Spleen (tissue), 11 donors: ENCODE data around the gene EEIG1. TPM values are rescaled to one million over a fixed set of nuclear protein-coding genes. Genes with fewer than 3 reads are reported as not detected.

Experiments
- DNase-seq: peaks from one replicate; pipeline ENCODE4 v3.0.0-alpha.2; 2020
- H3K27ac ChIP-seq, 8 donors: fragments of 200-600 bp; sonication (generic) in 7 of 8; 1 replicate in 4 of 8; 2 replicates in 4 of 8; pipeline versions ENCODE4 v1.5.0 to v1.8.0; 2016 to 2021; ENCODE audit warnings: inconsistent platforms in 4 of 8, mild to moderate bottlenecking in 4 of 8, moderate library complexity in 1 of 8
- H3K27me3 ChIP-seq, 7 donors: fragments of 200-600 bp; sonication (generic) in 6 of 7; replicated peaks in 1 of 7; 1 replicate in 4 of 7; 2 replicates in 3 of 7; pipeline versions ENCODE4 v1.5.0 to v1.8.0; 2016 to 2021; ENCODE audit warnings: inconsistent platforms in 3 of 7, mild to moderate bottlenecking in 1 of 7
- H3K36me3 ChIP-seq, 6 donors: fragments of 200-600 bp; sonication (generic) in 5 of 6; 1 replicate in 4 of 6; 2 replicates in 2 of 6; pipeline versions ENCODE4 v1.5.0 to v1.8.0; 2016 to 2021; ENCODE audit warnings: inconsistent platforms in 2 of 6
- H3K4me1 ChIP-seq, 6 donors: fragments of 200-600 bp; sonication (generic) in 5 of 6; 1 replicate in 3 of 6; 2 replicates in 3 of 6; pipeline versions ENCODE4 v1.5.0 to v1.8.0; 2016 to 2021; ENCODE audit warnings: inconsistent platforms in 3 of 6
- H3K4me3 ChIP-seq, 8 donors: fragments of 200-600 bp; sonication (generic) in 7 of 8; 1 replicate in 4 of 8; 2 replicates in 4 of 8; pipeline versions ENCODE4 v1.5.0 to v1.8.0; 2016 to 2021; ENCODE audit warnings: inconsistent platforms in 4 of 8, mild to moderate bottlenecking in 4 of 8, moderate library complexity in 2 of 8
- H3K9me3 ChIP-seq, 8 donors: fragments of 200-600 bp; sonication (generic) in 7 of 8; 1 replicate in 4 of 8; 2 replicates in 4 of 8; pipeline versions ENCODE4 v1.5.0 to v1.8.0; 2016 to 2021; ENCODE audit warnings: inconsistent platforms in 4 of 8
- POLR2A ChIP-seq, 3 donors: fragments of 450-650 bp; IDR thresholded peaks; one replicate each; pipeline ENCODE4 v1.5.1; 2017; ENCODE audit warnings: antibody characterized with exemption in 3 of 3, mild to moderate bottlenecking in 1 of 3
- POLR2AphosphoS5 ChIP-seq, 3 donors: sonication (generic); formaldehyde crosslinking; IDR thresholded peaks; one replicate each; pipeline ENCODE4 v1.5.1; 2017; ENCODE audit warnings: antibody characterized with exemption in 3 of 3
- WGBS, 5 donors: extraction: QIAGEN DNeasy Blood & Tissue Kit in 3 of 5; methylation state at CpG; one replicate each; pipeline versions ENCODE4 v1.1.5 to v1.1.7; 2013 to 2018; 5-methylcytosine and 5-hydroxymethylcytosine counted together
- intact Hi-C: fragments of 100-400 bp; cut with DNase I; formaldehyde crosslinking; loops from one replicate; pipeline ENCODE4 v1.15.0; 2023; ENCODE audit warnings: low total_unique reads
- polyA plus RNA-seq, 3 donors: library from polyadenylated mRNA; stranded (reverse); fragments of 200-250 nt; gene quantifications; one replicate each; pipeline ENCODE4 v1.2.1, GENCODE V29; 2013
- total RNA-seq, 7 donors: library from RNA; depleted of rRNA in 3 of 7; stranded (reverse); fragments of >200 nt in 3 of 7; fragmentation: NEBNext Ultra II Directional in 4 of 7; extraction: Animal tissue kit (Norgen Biotek cat#: 25700) in 4 of 7; gene quantifications; one replicate each; pipeline versions ENCODE4 v1.1.0 to v1.2.1, GENCODE V29; 2016 to 2021
- TF ChIP-seq, protein P1 (sequence below), 11 experiments: fragments of 200-600 bp in 7 of 11; fragments of 450-650 bp in 4 of 11; sonication (generic) in 4 of 11; IDR thresholded peaks in 8 of 11; conservative IDR thresholded peaks in 3 of 11; 1 replicate in 7 of 11; 2 replicates in 4 of 11; pipeline versions ENCODE4 v1.4.0 to v1.8.0; 2016 to 2021; ENCODE audit warnings: antibody characterized with exemption in 11 of 11, inconsistent platforms in 4 of 11, mild to moderate bottlenecking in 1 of 11
- donor health status: healthy with polysubstance abuse.
- donor health status: DM: no; HTN: no; CAD: no; lungs with moderate emphysema.
- donor health status: DM: no; HTN: no; CAD: no.
- donor health status: Bipolar disorder and iron deficiency.
- donor health status: healthy.
- donor health status: DM: no; HTN: no; CAD: no.
- donor health status: DM: yes; HTN: yes; CAD: no.

The EEIG1 gene
- total and polyA plus RNA-seq, 10 donors, result 27.3 to 102 (median 35.2) TPM

DNA sequence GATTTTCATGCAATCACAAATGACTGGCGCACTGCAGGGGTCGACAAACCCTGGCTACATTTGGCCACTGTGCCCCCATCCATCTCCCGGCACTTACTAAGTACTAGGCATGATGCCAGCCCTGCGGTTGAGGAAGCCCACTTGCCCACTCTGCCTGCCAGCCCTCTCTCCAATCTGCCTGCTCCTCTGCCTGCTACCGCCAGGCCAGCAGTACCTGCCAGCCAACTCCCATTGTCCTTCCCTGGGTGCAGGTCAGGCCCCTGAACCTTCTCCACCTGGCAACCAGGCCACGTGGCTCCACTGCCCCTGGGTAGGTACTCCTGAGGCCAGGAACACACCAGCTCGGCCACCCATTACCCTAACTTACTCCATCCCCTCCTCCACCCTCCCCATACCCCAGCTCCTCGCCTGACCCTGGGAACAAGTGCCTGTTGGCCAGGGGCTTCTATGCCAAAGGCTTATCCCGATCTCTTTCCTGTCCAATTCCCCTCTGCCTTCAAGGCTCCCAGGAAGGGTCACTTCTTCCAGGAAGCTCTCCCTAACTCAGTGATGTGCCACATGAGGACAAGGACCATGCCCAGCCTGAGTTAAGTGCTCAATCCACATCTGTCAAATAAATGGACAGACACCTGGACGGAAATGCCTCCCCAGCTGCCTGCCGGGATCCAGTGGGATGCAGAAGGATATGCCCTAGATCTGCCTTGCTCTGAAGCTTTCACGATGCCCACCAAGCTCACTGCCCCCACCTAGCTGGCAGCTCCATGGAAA lies 6.6 kb downstream of the EEIG1 start:
- Histone ChIP-seq H3K4me1 (peaks cover 74 to 100% (median 100%) of the 10 kb centered on the region in 6 donors), H3K27ac (peak overlapping the region; percentile 11 to 94 (median 74)), H3K36me3 (peaks cover 0 to 10% (median 0%) of the 10 kb centered on the region in 6 donors), H3K9me3 (no peaks in the 10 kb centered on the region), H3K27me3 (peaks cover 0 to 1% (median 0%) of the 10 kb centered on the region in 7 donors), H3K4me3 (peak overlapping the region in 2 of 8 donors; percentile 65 to 94)
- WGBS, 5 donors, result 70 to 78% (median 73%) methylated on average over 11 to 12 of the region's 12 CpGs
- intact Hi-C loops, result no loop called here
- TF ChIP-seq, protein P1, sequence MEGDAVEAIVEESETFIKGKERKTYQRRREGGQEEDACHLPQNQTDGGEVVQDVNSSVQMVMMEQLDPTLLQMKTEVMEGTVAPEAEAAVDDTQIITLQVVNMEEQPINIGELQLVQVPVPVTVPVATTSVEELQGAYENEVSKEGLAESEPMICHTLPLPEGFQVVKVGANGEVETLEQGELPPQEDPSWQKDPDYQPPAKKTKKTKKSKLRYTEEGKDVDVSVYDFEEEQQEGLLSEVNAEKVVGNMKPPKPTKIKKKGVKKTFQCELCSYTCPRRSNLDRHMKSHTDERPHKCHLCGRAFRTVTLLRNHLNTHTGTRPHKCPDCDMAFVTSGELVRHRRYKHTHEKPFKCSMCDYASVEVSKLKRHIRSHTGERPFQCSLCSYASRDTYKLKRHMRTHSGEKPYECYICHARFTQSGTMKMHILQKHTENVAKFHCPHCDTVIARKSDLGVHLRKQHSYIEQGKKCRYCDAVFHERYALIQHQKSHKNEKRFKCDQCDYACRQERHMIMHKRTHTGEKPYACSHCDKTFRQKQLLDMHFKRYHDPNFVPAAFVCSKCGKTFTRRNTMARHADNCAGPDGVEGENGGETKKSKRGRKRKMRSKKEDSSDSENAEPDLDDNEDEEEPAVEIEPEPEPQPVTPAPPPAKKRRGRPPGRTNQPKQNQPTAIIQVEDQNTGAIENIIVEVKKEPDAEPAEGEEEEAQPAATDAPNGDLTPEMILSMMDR (IDR thresholded peaks at IDR 0.05 in 8 of 11, conservative IDR thresholded peaks at IDR 0.05 in 3 of 11), result no peak
- TF ChIP-seq POLR2AphosphoS5 (IDR thresholded peaks at IDR 0.05) (no peak), POLR2A (IDR thresholded peaks at IDR 0.05) (no peak)
- no peak for DNase-seq

DNA sequence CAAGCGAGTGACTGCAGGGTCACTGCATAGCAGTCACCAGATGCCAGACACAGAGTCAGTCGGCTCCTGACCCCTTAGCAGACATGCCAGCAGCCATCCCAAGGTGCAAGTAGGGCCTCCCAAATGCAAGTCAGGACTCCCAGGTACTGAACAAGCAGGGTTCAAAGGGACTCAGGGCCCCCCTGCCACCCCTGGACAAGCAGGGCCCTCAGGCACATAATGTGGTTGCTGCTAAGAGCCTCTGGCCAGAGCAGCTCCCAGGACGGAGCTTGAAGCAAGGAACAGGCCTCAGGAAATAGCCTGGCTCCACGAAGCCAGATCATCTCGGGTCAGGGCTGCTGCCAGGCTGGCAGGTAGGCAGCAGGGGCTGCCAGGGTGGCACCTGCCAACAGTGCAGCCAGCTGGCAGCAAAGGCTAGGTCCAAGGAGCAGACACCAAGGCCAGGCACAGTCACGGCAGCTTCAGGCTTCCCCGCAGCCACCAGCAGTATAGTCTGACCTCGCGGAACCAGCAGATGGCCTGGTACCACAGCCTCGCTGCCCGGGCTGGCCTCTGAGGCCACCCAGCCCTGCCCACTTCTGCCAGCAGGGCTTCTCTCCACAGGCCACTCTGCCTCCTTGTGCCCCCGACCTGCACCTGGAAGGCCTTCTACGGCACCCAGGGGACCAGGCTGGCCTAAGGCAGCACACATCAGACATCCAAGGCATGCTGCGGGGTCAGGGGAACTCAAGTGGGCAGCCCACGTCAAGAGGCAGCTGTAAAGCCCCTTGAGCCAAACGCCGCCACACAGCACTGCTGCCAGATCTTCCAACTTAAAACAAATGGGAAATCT lies 7.4 kb downstream of the EEIG1 start:
- Histone ChIP-seq H3K36me3 (peaks cover 0 to 10% (median 0%) of the 10 kb centered on the region in 6 donors), H3K27me3 (no peaks in the 10 kb centered on the region), H3K4me3 (peak overlapping the region in 2 of 8 donors; percentile 22 to 94), H3K9me3 (no peaks in the 10 kb centered on the region), H3K27ac (peak overlapping the region; percentile 40 to 94 (median 78)), H3K4me1 (peaks cover 74 to 100% (median 100%) of the 10 kb centered on the region in 6 donors)
- DNase-seq, result no peak
- 60 to 81% (median 75%) methylated on average over 9 to 17 of the region's 17 CpGs for WGBS, 5 donors
- TF ChIP-seq POLR2A (IDR thresholded peaks at IDR 0.05) (no peak), POLR2AphosphoS5 (IDR thresholded peaks at IDR 0.05) (peak in 1 of 3 donors; percentile 36)
- intact Hi-C loops, result no loop called here

DNA sequence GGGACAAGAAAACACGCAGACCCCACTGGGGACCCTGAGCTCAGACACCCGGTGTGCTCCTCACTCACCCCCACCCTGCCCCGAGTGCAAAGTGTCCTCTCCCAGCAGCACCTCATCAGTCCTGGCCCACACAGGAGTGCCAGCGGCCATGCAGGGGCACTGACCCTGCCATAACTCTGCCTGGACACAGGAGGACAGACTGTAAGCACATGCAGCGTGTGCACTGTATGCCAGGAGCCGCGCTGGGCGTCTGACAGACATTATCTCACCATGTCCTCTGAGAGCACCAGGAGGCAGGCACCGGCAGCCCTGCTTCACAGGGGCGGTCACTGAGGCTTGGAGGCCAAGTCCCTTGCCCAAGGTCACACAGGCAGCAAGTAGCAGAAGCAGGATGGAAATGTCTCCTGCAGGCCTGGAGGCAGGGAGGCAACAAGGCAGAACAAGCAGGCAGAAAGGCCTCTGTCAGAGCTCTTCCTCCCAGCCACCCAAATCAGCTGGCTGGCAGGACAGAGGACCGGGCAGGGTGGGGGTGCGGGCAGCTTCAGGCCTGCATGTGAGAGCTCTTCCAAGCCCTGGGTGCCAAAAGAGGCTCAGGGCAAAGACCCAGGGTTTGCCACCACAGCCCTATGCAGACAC lies 8.4 kb downstream of the EEIG1 start:
- DNase-seq, result no peak
- no peak for TF ChIP-seq POLR2A (IDR thresholded peaks at IDR 0.05)
- peak in 1 of 3 donors; percentile 24 for TF ChIP-seq POLR2AphosphoS5 (IDR thresholded peaks at IDR 0.05)
- peaks cover 0 to 3% (median 0%) of the 10 kb centered on the region in 7 donors for H3K27me3 ChIP-seq
- WGBS, 5 donors, result 75 to 90% (median 82%) methylated on average over 2 to 12 of the region's 12 CpGs
- H3K27ac ChIP-seq, result peak overlapping the region; percentile 69 to 94 (median 80)
- H3K9me3 ChIP-seq, result no peaks in the 10 kb centered on the region
- peaks cover 0 to 10% (median 0%) of the 10 kb centered on the region in 6 donors for H3K36me3 ChIP-seq
- peaks cover 74 to 100% (median 99%) of the 10 kb centered on the region in 6 donors for H3K4me1 ChIP-seq
- intact Hi-C loops, result no loop called here
- peak overlapping the region in 3 of 8 donors; percentile 14 to 94 (median 22) for H3K4me3 ChIP-seq

DNA sequence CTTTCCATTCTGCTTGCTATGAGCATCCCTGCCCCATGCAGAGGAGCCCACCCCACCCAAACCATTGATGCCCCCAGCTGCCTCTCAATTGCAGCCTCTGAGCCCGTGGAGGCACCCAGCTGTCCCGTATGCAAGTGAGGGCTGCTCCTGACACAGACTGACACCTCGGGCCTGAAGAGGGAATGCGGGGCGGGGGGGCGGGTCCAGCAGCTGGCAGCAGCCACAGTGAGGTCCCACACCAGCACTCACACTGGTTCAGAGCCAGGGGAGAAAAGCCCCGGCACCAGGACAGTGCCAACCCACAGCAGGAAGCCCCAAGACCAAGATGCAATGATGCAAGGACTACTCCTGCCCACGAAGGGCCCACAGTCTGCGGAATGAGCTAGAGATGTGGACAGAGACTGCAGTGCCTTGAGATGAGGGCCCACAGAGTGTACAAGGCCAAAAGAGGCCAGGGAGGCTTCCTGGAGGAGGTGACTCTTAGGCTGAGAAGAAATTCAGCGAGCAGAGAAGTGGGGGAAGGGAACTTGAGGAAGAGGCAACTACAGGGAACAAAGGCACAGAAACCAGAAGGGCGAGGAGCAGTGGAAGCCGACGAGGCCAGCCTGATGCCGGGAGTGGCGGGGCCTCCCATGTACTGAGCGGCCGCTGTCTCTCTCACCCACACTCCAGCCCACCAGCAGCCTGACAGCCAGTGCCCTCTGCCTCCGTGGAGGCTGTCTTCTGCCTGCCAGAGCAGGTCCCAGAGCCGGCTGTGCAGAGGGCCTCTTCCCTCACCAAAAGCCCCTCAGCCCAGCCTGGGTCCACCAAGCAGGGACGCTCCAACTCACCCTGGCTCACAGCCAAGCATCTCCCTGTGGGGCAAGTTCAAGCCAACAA lies 9.2 kb downstream of the EEIG1 start:
- H3K4me1 ChIP-seq, result peaks cover 74 to 100% (median 99%) of the 10 kb centered on the region in 6 donors
- peaks cover 0 to 10% (median 0%) of the 10 kb centered on the region in 6 donors for H3K36me3 ChIP-seq
- TF ChIP-seq POLR2A (IDR thresholded peaks at IDR 0.05), result no peak
- TF ChIP-seq, protein P1 (IDR thresholded peaks at IDR 0.05 in 8 of 11, conservative IDR thresholded peaks at IDR 0.05 in 3 of 11), result no peak
- peak overlapping the region in 5 of 8 donors; percentile 14 to 94 (median 17) for H3K4me3 ChIP-seq
- WGBS, 5 donors, result 35 to 48% (median 41%) methylated on average over 12 to 20 of the region's 20 CpGs
- peaks cover 0 to 7% (median 0%) of the 10 kb centered on the region in 7 donors for H3K27me3 ChIP-seq
- no peaks in the 10 kb centered on the region for H3K9me3 ChIP-seq
- DNase-seq, result no peak
- intact Hi-C loops, result no loop called here
- H3K27ac ChIP-seq, result peak overlapping the region; percentile 69 to 94 (median 80)
